H1 (cell line): ENCODE data around the gene KCNQ1. TPM values are rescaled to one million over a fixed set of nuclear protein-coding genes. Genes with fewer than 3 reads are reported as not detected.

Experiments
- ASH2L ChIP-seq: fragments of 200-600, 300-600 bp; sonication (generic); IDR thresholded peaks from one replicate; pipeline ENCODE4 v1.7.1; 2017; ENCODE audit warnings: low read length
- BRCA1 ChIP-seq: IDR thresholded peaks from 2 replicates; pipeline ENCODE4 v1.6.1; 2012; ENCODE audit warnings: low read depth, low read length, improper control_type of control experiment
- EGR1 ChIP-seq: IDR thresholded peaks from 2 replicates; pipeline ENCODE4 v1.6.1; 2011; ENCODE audit warnings: low read depth, low read length, borderline replicate concordance
- EZH2 ChIP-seq: fragments of 200-600 bp; sonication (generic); IDR thresholded peaks from 2 replicates; pipeline ENCODE4 v1.7.1; 2012; ENCODE audit warnings: low read depth, mild to moderate bottlenecking, moderate library complexity, low read length, inconsistent platforms; ENCODE audit not compliant: severe bottlenecking
- FOSL1 ChIP-seq: IDR thresholded peaks from 2 replicates; pipeline ENCODE4 v1.6.1; 2011; ENCODE audit warnings: mild to moderate bottlenecking, low read depth, low read length, moderate library complexity; ENCODE audit not compliant: insufficient read depth
- NANOG ChIP-seq: IDR thresholded peaks from 2 replicates; pipeline ENCODE4 v1.6.1; 2011; ENCODE audit warnings: low read length, low read depth, mild to moderate bottlenecking, inconsistent platforms; ENCODE audit not compliant: insufficient read depth, poor library complexity, severe bottlenecking
- POLR2AphosphoS5 ChIP-seq: IDR thresholded peaks from 2 replicates; pipeline ENCODE4 v1.6.1; 2011; ENCODE audit warnings: low read depth, low read length
- RBBP5 ChIP-seq: IDR thresholded peaks from 2 replicates; pipeline ENCODE4 v1.7.1; 2012; ENCODE audit warnings: low read depth, mild to moderate bottlenecking, inconsistent platforms, low read length, moderate library complexity, borderline replicate concordance
- SAP30 ChIP-seq: fragments of 300-600 bp; sonication (generic); IDR thresholded peaks from 2 replicates; pipeline ENCODE4 v1.7.1; 2012; ENCODE audit warnings: low read length, moderate library complexity, mild to moderate bottlenecking, inconsistent platforms; ENCODE audit not compliant: insufficient read depth, insufficient replicate concordance
- SP1 ChIP-seq: IDR thresholded peaks from 2 replicates; pipeline ENCODE4 v1.6.1; 2011; ENCODE audit warnings: low read depth, low read length
- SP2 ChIP-seq: IDR thresholded peaks from 2 replicates; pipeline ENCODE4 v1.6.1; 2012; ENCODE audit warnings: mild to moderate bottlenecking, low read length, inconsistent platforms
- ZNF274 ChIP-seq: IDR thresholded peaks from 2 replicates; pipeline ENCODE4 v1.7.0; 2012; ENCODE audit warnings: low read length, borderline replicate concordance; ENCODE audit errors: extremely low read depth
- polyA plus RNA-seq, 7 experiments: library from polyadenylated mRNA; depleted of rRNA in 3 of 7; stranded (reverse) in 5 of 7; unstranded in 2 of 7; fragments of >200 nt in 5 of 7; fragments of 200-250 nt in 2 of 7; gene quantifications; 1 replicate in 5 of 7; 2 replicates in 1 of 7; 4 replicates in 1 of 7; pipeline versions ENCODE4 v1.2.1 to v1.2.3, GENCODE V29; 2011 to 2013; ENCODE audit warnings: missing spikeins in 2 of 7, mixed read lengths in 2 of 7
- total RNA-seq: library from RNA; stranded (reverse); fragmentation: NEBNext Ultra II Directional; extraction: Animal tissue kit (Norgen Biotek cat#: 25700); gene quantifications from 2 replicates; pipeline ENCODE4 v1.2.1, GENCODE V29; 2021
- TF ChIP-seq, protein P1 (sequence below): IDR thresholded peaks from 2 replicates; pipeline ENCODE4 v1.6.1; 2012; ENCODE audit warnings: low read length, inconsistent platforms

KCNQ1 gene
- total and polyA plus RNA-seq, 2 of the 8 experiments (the other 6 are each of a cell fraction or from before 2014, with no cell fraction given): 1.9 to 2.0 TPM

DNA sequence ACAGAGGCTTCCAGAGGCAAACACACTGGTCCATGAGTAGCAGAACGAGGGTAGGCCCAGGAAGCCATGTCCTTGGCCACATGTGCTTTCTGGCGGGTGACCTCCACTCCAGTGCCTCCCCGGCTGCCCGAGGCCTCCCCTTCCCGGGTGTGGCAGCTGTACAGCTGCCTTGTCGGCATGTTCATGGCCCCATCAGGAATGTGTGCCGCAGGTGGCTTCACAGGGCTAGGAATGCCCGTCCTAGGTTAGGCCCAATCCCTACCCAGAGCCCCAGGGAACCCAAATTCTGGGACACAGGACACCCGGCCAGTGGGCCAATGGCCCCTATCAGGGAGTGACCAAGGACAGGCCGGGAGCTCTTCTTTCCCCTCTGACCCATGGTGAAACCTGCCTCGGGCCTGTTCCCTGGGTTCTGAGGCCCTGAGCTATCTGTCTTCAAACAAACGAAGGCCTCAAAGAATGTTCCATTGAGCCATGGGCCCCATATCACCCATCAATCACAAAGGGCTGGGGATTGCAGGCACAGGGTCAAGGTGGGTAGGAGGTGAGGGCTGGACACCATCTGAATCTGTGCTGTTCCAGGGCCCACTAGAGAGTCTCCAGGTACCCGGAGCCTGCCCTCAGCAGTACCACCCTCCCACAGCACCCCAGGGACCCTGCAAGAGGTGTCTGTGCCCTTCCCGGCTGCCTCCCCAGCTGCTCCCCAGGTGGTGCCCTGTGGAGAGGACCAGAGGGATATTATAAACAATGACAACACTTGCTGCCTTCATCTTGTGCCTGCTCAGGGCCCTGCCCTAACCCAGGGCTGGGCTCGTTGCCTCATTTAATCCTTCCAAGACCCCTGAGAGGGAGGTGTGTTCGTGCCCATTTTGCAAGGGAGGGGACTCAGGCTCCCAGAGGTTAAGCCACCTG lies 444.8 kb downstream of the KCNQ1 start (continued):
- TF ChIP-seq BRCA1 (no peak), EZH2 (no peak), POLR2AphosphoS5 (no peak), SAP30 (no peak), ASH2L (no peak), ZNF274 (no peak), FOSL1 (no peak), NANOG (no peak), SP1 (no peak), SP2 (no peak), RBBP5 (no peak), EGR1 (no peak)
- TF ChIP-seq, protein P1, sequence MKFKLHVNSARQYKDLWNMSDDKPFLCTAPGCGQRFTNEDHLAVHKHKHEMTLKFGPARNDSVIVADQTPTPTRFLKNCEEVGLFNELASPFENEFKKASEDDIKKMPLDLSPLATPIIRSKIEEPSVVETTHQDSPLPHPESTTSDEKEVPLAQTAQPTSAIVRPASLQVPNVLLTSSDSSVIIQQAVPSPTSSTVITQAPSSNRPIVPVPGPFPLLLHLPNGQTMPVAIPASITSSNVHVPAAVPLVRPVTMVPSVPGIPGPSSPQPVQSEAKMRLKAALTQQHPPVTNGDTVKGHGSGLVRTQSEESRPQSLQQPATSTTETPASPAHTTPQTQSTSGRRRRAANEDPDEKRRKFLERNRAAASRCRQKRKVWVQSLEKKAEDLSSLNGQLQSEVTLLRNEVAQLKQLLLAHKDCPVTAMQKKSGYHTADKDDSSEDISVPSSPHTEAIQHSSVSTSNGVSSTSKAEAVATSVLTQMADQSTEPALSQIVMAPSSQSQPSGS: no peak
